IMR-90 (cell line): ENCODE measurements around the gene DNM3.

Experiments used
- CTCF ChIP-seq: conservative IDR thresholded peaks from 2 replicates; pipeline ENCODE4 v1.5.1; 2012; ENCODE audit warnings: mild to moderate bottlenecking, low read depth, low read length, improper control_type of control experiment
- POLR2A ChIP-seq: IDR thresholded peaks from 2 replicates; pipeline ENCODE4 v1.6.1; 2012; ENCODE audit warnings: mild to moderate bottlenecking, low read depth, low read length

- TF ChIP-seq CTCF = no peak
- TF ChIP-seq POLR2A = no peak
Observed at GRCh38 chr1:171995573-171995972, 154.3 kb downstream of the DNM3 start.
